SIG-M5 (cell line): Measurements from ENCODE around the gene TSSK3.

ENCODE experiments used
- DNase-seq: peaks from one replicate; lab custom pipeline; 2025; lab: John Stamatoyannopoulos, UW

The TSSK3 gene

DNA sequence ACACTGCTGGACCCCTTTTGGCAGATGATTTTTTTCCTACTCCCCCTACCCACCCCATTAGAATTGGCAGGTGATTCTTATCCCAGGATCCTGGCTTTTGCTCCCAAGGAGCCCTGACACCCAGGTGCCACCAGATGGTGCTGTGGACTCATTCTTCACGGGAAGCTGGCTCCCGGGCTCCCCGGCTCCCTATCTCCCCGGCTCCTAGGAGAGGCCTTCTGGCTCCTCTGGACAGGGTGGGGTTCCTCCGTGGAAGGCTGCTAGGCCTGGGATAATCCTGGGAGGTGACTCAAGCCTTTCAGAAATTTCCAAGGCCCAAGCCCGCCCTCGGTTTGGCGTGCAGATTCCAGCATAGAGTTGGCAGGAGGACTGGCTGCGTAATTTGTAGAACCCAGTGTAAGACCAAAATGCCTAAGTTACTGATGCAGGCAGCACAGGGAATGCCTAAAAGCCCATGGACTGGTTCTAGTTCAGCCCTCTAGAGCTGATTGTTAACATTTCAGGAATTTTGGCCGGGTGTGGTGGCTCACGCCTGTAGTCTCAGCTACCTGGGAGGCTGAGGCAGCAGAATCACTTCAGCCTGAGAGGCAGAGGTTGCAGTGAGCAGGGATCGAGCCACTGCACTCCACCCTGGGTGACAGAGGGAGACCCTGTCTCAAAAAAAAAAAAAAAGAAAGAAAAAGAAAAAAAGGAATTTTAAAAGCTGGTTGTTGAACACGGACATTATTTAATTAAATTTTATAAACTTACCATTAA is 38.7 kb downstream of the TSSK3 start:
- DNase-seq, result no peak

DNA sequence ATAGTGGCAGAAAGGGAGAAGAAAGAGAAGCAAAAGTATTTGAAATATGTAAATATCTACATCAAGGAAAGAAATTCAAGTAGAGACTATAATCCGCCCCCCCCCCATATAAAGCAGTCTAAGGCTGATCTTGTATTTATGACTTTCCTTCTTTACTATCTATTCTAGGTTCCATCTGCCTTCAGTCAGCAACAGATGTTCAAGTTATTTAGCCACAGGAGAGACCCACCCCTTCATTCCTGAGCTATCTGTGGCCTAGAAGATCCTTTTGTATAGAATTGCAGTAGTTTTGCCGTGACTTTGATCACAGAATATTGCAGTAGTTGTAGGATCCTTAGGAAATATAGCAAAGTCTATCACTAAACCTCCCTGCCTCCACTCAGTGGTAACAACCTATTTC is 42.6 kb downstream of the TSSK3 start:
- DNase-seq, result no peak

DNA sequence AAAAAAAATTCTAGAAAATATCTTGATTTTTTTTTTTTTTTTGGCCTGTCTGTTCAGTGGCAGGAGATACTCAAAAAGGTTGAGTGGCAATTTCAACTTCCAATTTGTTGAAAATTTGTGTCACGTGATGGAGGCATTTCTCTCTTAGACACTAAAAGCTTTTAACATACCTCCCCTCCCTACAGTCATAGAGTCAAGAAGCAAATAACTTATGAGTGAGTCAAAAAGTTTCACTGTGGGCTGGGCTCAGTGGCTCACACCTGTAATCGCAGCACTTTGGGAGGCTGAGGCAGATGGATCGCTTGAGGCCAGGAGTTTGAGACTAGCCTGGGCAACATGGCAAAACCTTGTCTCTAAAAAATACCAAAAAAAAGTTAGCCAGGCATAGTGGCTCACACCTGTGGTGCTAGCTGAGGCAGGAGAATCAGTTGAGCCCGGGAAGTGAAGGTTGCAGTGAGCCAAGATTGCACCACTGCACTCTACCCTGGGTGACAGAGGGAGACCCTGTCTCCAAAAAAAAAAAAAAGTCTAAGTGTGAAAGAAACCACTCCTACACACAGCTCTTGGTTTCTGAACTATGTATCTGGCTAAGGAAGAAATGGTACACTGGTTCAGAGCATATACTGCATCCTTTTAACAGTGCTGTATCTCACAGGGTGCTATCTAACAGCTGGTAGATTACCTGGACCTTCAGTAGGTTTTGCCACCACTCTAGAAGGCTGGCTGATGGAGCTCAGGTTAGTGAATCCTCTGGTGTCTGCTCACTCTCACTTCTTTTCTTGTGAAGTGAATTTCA is 43.5 kb downstream of the TSSK3 start:
- no peak for DNase-seq

DNA sequence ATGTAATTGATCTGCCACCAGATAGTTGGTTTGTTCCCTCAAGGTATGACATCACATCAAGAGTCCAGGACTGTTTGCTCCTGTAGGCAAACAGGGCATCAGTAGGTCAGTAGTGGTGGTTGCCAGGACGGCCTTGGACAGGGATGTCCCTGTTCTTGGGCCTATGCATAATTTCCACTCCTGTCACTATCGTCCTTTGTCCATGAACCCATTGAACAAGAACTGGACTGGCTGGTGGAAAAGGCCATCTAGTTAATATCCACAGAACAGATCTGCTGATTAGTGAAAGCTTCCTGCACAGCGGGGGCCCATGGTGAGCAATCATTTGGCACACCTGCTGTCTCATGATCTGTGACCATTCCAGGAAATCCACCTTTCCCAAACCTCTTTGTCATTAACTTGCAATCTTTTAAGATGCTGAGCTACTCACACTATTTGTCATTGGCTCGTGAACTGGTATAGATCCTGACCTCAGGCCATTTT is 44.3 kb downstream of the TSSK3 start:
- DNase-seq, result no peak

DNA sequence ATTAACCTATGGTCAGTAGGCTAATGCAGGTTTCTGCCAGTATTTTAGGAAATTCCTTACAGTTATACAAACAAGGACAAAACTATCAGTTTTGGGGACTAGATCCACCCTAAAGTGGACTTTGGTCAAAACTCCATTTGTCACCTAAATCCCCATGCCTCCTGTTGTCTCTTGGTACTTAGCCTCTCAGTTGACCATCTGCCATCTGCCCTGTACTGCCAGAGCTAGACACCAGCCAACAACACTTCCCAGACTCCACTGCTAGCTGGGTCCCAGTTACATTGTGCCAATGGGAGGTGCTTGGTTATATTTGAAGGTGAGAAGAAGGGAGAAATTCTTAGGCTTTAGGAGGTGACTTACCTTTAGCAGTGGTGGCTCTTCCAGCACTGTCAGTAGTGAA is 48.9 kb downstream of the TSSK3 start:
- no peak for DNase-seq

DNA sequence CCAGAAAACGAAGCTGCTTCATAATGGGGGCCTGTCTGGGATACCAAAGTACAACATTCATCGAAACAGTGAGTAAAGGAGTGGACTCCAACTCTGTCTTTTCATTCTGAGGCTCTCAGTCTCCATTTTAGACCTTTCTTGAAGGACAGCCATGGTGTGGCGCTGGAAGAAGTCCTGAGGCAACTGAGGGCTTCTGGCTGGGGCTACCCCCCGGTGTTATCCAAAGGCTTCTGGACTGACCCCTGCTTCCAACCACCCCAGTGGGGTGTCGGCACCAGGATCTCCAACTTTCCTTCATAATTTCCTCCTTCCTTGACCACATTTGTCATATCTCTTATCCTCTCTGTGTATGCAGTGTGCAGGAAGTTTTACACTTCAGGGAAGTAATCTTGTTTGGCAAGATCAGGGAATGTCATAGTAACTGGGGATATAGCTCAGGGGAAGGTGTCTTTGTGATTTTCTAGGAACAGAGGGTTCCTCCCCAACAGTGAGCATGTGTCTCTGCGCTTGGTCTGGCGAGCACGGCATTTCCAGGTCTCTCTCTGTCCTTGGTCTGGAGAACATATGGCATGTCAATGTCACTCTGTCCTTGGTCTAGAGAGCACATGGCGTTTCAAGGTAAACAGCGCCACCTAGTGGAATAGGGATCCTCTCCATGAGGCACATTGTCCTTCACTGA is 51.3 kb downstream of the TSSK3 start:
- no peak for DNase-seq
